ENCODE data around the gene MSI2.

DNA sequence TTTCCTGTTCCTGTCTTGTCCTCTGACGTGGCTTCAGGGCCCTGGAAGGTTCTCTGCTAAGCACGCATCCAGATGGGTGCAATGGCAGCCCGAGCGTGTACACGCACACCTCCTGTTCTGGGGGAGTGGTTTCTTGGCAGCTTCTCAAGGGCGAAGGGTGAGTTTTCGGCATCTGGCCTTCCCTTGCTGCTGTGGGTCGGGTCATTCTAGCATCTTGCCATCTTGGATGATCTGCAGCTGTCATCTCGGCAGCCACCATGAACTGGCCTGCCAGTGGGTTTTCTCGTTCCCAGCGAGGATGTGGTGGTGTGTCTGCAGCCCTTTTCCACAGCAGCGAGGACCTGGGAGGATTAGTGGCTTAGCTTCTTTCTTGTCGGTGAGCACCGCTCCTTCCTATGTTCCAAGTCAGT, 10.6 kb downstream of the MSI2 start:
- TF ChIP-seq, protein P1, sequence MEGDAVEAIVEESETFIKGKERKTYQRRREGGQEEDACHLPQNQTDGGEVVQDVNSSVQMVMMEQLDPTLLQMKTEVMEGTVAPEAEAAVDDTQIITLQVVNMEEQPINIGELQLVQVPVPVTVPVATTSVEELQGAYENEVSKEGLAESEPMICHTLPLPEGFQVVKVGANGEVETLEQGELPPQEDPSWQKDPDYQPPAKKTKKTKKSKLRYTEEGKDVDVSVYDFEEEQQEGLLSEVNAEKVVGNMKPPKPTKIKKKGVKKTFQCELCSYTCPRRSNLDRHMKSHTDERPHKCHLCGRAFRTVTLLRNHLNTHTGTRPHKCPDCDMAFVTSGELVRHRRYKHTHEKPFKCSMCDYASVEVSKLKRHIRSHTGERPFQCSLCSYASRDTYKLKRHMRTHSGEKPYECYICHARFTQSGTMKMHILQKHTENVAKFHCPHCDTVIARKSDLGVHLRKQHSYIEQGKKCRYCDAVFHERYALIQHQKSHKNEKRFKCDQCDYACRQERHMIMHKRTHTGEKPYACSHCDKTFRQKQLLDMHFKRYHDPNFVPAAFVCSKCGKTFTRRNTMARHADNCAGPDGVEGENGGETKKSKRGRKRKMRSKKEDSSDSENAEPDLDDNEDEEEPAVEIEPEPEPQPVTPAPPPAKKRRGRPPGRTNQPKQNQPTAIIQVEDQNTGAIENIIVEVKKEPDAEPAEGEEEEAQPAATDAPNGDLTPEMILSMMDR (conservative IDR thresholded peaks at IDR 0.05; ENCODE audit: low read length), result no peak
- no peak for TF ChIP-seq EZH2phosphoT487 (IDR thresholded peaks at IDR 0.05; ENCODE audit: borderline replicate concordance, low read depth, low read length)
